Panc1 (cell line): ENCODE data around the gene FRMD1. TPM values are rescaled to one million over a fixed set of nuclear protein-coding genes. Genes with fewer than 3 reads are reported as not detected.
A peak's percentile ranks its signal among the peaks of the same experiment; 100 is the strongest.

ENCODE experiments used
- ATAC-seq: fragments of 200-7000 bp; cut with Tn5 transposase; 2 replicates; pipeline ENCODE4 v1.9.1; 2020; ENCODE audit warnings: mild to moderate bottlenecking, moderate library complexity
- BruUV-seq: library from RNA; stranded (reverse); fragments of 400-500 nt; replicated peaks from 2 replicates; lab custom pipeline; 2021; lab: Mats Ljungman, UMichigan
- CTCF ChIA-PET: fragments of 300-600 bp; sonication (Branson Sonifier 250); formaldehyde crosslinking; loops from one replicate; lab custom pipeline; 2022; ENCODE audit warnings: antibody characterized with exemption; lab: Charles Lee
- POLR2A ChIA-PET: fragments of 300-600 bp; sonication (Branson Sonifier 250); formaldehyde crosslinking; loops from one replicate; lab custom pipeline; 2022; ENCODE audit warnings: antibody characterized with exemption; lab: Charles Lee
- DNase-seq: peaks from one replicate; pipeline ENCODE4 v3.0.0-alpha.2; 2010; ENCODE audit warnings: low read depth, low spot score
- H3K27ac ChIP-seq: 2 replicates; pipeline ENCODE4 v1.5.1; 2011; ENCODE audit warnings: mild to moderate bottlenecking, low read length, inconsistent platforms
- H3K27me3 ChIP-seq: fragments of 200-500 bp; sonication (Bioruptor generic); 2 replicates; pipeline ENCODE4 v1.6.0; 2014; ENCODE audit warnings: low read length, inconsistent platforms; ENCODE audit not compliant: control insufficient read depth, insufficient read depth
- H3K36me3 ChIP-seq: fragments of 200-500 bp; sonication (Bioruptor generic); 2 replicates; pipeline ENCODE4 v1.5.1; 2014; ENCODE audit warnings: inconsistent platforms, mild to moderate bottlenecking, low read length, moderate library complexity; ENCODE audit not compliant: control insufficient read depth, insufficient read depth
- H3K4me1 ChIP-seq: 2 replicates; pipeline ENCODE4 v1.5.1; 2011; ENCODE audit warnings: inconsistent platforms, mild to moderate bottlenecking, low read length, moderate library complexity; ENCODE audit not compliant: control insufficient read depth, insufficient read depth
- H3K4me3 ChIP-seq, 2 experiments: 2 replicates each; pipeline ENCODE4 v1.5.1; 2011 to 2012; ENCODE audit warnings: low read depth in 2 of 2, low read length in 2 of 2, mild to moderate bottlenecking in 2 of 2, inconsistent platforms in 1 of 2, moderate library complexity in 1 of 2
- H3K9me3 ChIP-seq: fragments of 200-500 bp; sonication (Bioruptor generic); 2 replicates; pipeline ENCODE4 v1.5.1; 2014; ENCODE audit warnings: low read depth, mild to moderate bottlenecking, inconsistent platforms, low read length, moderate library complexity; ENCODE audit not compliant: control insufficient read depth, insufficient read depth
- POLR2AphosphoS5 ChIP-seq: IDR thresholded peaks from 2 replicates; pipeline ENCODE4 v1.6.1; 2012; ENCODE audit warnings: mild to moderate bottlenecking, low read depth, low read length, moderate library complexity
- SIN3A ChIP-seq: IDR thresholded peaks from 2 replicates; pipeline ENCODE4 v1.6.1; 2012; ENCODE audit warnings: low read depth, mild to moderate bottlenecking, low read length, moderate library complexity, borderline replicate concordance; ENCODE audit not compliant: insufficient read depth
- TCF7L2 ChIP-seq: IDR thresholded peaks from 2 replicates; pipeline ENCODE4 v1.6.1; 2011; ENCODE audit warnings: mild to moderate bottlenecking, low read depth, low read length, inconsistent platforms
- in situ Hi-C: cut with HindIII; loops from 2 replicates; pipeline ENCODE4 v1.10.0; 2016; ENCODE audit warnings: low sequenced_read_pairs, low pct_unique_long_range_greater_than_20kb
- intact Hi-C: fragments of 100-400 bp; cut with micrococcal nuclease; formaldehyde crosslinking; loops from one replicate; pipeline ENCODE4 v1.10.0; 2022; ENCODE audit not compliant: unreplicated experiment
- total RNA-seq: library from RNA; stranded (reverse); gene quantifications from one replicate; pipeline ENCODE4 v1.2.1, GENCODE V29; 2021; ENCODE audit not compliant: unreplicated experiment
- TF ChIP-seq, protein P1 (sequence below), 2 experiments: IDR thresholded peaks; 2 replicates each; pipeline ENCODE4 v1.6.1; 2011 to 2012; ENCODE audit warnings: low read depth in 2 of 2, control low read depth in 1 of 2, low read length in 1 of 2, mild to moderate bottlenecking in 1 of 2, moderate library complexity in 1 of 2; ENCODE audit not compliant: insufficient read depth in 1 of 2
- TF ChIP-seq, protein P2 (sequence below): fragments of 450-650 bp; IDR thresholded peaks from 2 replicates; pipeline ENCODE4 v1.5.1; 2017; ENCODE audit warnings: mild to moderate bottlenecking

Gene FRMD1
- total RNA-seq, 1 experiment from 2014 or later: 0.15 TPM

DNA sequence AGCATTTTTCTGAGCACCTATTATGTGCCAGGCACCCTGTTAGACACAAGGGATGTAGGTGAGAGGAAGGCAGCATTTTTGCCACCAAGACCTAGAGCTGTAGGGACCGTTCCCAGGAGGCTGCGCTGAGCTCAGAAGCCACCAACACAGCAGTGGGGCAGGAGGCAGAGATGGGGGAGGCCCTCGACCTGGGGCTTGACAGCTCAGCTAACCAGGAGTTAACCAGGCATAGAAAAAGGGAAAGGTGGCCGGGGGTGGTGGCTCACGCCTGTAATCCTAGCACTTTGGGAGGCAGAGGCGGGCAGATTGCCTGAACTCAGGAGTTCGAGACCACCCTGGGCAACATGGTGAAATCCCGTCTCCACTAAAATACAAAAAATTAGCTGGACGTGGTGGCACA is 52.1 kb downstream of the FRMD1 start:
- no TSS peak for BruUV-seq
- Histone ChIP-seq H3K9me3 (no peaks in the 10 kb centered on the region), H3K27me3 (no peaks in the 10 kb centered on the region), H3K4me3 (no peak overlapping the region), H3K27ac (no peak overlapping the region), H3K4me1 (peaks cover 12% of the 10 kb centered on the region), H3K36me3 (no peaks in the 10 kb centered on the region)
- CTCF ChIA-PET: interaction anchor here (0.7 kb wide), 3 partner anchors 20 to 770 kb away, joined by 6 to 9 read pairs (median 9); no protein-coding TSS in a partner anchor
- intact Hi-C loops (no loop called here), in situ Hi-C loops (no loop called here)
- no peak for ATAC-seq
- DNase-seq: no peak
- POLR2A ChIA-PET: no interaction called here
- TF ChIP-seq SIN3A: no peak
- TF ChIP-seq, protein P1, sequence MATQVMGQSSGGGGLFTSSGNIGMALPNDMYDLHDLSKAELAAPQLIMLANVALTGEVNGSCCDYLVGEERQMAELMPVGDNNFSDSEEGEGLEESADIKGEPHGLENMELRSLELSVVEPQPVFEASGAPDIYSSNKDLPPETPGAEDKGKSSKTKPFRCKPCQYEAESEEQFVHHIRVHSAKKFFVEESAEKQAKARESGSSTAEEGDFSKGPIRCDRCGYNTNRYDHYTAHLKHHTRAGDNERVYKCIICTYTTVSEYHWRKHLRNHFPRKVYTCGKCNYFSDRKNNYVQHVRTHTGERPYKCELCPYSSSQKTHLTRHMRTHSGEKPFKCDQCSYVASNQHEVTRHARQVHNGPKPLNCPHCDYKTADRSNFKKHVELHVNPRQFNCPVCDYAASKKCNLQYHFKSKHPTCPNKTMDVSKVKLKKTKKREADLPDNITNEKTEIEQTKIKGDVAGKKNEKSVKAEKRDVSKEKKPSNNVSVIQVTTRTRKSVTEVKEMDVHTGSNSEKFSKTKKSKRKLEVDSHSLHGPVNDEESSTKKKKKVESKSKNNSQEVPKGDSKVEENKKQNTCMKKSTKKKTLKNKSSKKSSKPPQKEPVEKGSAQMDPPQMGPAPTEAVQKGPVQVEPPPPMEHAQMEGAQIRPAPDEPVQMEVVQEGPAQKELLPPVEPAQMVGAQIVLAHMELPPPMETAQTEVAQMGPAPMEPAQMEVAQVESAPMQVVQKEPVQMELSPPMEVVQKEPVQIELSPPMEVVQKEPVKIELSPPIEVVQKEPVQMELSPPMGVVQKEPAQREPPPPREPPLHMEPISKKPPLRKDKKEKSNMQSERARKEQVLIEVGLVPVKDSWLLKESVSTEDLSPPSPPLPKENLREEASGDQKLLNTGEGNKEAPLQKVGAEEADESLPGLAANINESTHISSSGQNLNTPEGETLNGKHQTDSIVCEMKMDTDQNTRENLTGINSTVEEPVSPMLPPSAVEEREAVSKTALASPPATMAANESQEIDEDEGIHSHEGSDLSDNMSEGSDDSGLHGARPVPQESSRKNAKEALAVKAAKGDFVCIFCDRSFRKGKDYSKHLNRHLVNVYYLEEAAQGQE (IDR thresholded peaks at IDR 0.05; ENCODE audit: insufficient read depth in 1 of 2, low read depth in 2 of 2, low read length in 1 of 2): no peak
- no peak for TF ChIP-seq TCF7L2
- no peak for TF ChIP-seq POLR2AphosphoS5
- TF ChIP-seq, protein P2, sequence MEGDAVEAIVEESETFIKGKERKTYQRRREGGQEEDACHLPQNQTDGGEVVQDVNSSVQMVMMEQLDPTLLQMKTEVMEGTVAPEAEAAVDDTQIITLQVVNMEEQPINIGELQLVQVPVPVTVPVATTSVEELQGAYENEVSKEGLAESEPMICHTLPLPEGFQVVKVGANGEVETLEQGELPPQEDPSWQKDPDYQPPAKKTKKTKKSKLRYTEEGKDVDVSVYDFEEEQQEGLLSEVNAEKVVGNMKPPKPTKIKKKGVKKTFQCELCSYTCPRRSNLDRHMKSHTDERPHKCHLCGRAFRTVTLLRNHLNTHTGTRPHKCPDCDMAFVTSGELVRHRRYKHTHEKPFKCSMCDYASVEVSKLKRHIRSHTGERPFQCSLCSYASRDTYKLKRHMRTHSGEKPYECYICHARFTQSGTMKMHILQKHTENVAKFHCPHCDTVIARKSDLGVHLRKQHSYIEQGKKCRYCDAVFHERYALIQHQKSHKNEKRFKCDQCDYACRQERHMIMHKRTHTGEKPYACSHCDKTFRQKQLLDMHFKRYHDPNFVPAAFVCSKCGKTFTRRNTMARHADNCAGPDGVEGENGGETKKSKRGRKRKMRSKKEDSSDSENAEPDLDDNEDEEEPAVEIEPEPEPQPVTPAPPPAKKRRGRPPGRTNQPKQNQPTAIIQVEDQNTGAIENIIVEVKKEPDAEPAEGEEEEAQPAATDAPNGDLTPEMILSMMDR: no peak

DNA sequence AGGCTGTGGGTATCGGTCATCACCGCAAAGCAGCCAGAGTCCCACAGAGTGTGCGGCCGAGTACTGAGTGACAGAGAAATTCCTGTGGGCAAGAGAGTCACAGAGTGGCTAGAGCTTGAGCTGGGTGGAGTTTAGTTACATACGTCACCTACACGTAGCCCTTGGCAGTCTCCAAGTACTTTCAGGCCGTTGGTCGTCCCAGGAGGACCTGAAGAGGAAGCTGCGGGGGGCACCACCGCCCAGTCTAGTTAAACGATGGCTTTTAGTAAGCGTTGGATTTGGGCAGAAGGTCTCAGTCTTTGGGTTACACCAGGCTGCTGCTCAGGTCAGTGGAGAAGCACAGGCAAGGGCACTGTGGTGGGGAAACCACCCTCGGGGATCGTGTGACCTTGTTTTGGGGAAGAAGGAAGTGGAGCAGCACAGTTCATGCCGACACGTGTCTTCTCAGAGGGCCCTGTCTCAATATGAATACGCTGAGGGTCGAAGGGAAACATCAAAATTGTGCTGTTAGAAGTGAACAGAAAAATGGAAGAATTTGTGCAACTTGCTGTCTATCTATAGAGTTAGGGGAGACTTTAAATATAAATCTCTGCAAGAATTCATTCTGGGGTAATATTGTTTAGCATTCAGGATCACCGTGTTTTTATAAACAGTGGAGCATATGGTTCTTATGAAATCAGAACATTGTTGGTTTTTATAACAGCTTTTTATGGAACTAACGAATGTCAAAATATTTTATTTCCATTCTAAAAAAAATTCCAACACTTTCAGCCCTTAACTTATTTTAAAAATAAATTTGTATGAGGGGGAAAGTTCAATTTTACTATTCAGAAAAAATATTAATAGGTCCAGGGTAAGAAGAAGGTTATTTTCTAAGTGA is 52.9 kb downstream of the FRMD1 start:
- Histone ChIP-seq H3K36me3 (no peaks in the 10 kb centered on the region), H3K27ac (peak overlapping the region; percentile 13; the same call in 1 of the 2 replicates), H3K9me3 (no peaks in the 10 kb centered on the region), H3K4me3 (no peak overlapping the region), H3K4me1 (peaks cover 13% of the 10 kb centered on the region), H3K27me3 (no peaks in the 10 kb centered on the region)
- ATAC-seq: no peak
- intact Hi-C loops (no loop called here), in situ Hi-C loops (no loop called here)
- TF ChIP-seq POLR2AphosphoS5 (no peak), TCF7L2 (no peak), SIN3A (no peak)
- TF ChIP-seq, protein P2: no peak
- TF ChIP-seq, protein P1 (IDR thresholded peaks at IDR 0.05; ENCODE audit: insufficient read depth in 1 of 2, low read depth in 2 of 2, low read length in 1 of 2): no peak
- no peak for DNase-seq
- no TSS peak for BruUV-seq
- POLR2A ChIA-PET: no interaction called here
- CTCF ChIA-PET: interaction anchor here (0.6 kb wide), 1 partner anchor 9 kb away, joined by 3 read pairs; no protein-coding TSS in a partner anchor
